Peyer's patch (tissue), 4 donors: ENCODE results near the gene KCTD13. TPM values are rescaled to one million over a fixed set of nuclear protein-coding genes. Genes with fewer than 3 reads are reported as not detected.
A peak's percentile ranks its signal among the peaks of the same experiment; 100 is the strongest.

ENCODE experiments used
- DNase-seq, 3 donors: peaks; one replicate each; pipeline ENCODE4 v3.0.0-alpha.2; 2017 to 2019
- H3K27ac ChIP-seq, 4 donors: fragments of 200-600 bp; sonication (generic); one replicate each; pipeline ENCODE4 v1.5.1; 2016 to 2019
- H3K27me3 ChIP-seq, 2 donors: fragments of 200-600 bp; sonication (generic); one replicate each; pipeline ENCODE4 v1.5.1; 2019
- H3K36me3 ChIP-seq, 3 donors: fragments of 200-600 bp; sonication (generic); one replicate each; pipeline ENCODE4 v1.5.1; 2016 to 2019
- H3K4me1 ChIP-seq, 4 donors: fragments of 200-600 bp; sonication (generic); one replicate each; pipeline ENCODE4 v1.5.1; 2016 to 2019
- H3K4me3 ChIP-seq, 4 donors: fragments of 200-600 bp; sonication (generic); 1 replicate in 3 of 4; 2 replicates in 1 of 4; pipeline ENCODE4 v1.5.1; 2016 to 2019; ENCODE audit warnings: mild to moderate bottlenecking in 1 of 4
- H3K9me3 ChIP-seq, 4 donors: fragments of 200-600 bp; sonication (generic); one replicate each; pipeline ENCODE4 v1.5.1; 2016 to 2019; ENCODE audit warnings: mild to moderate bottlenecking in 1 of 4
- POLR2A ChIP-seq, 2 donors: fragments of 450-650 bp; IDR thresholded peaks; one replicate each; pipeline ENCODE4 v1.5.1; 2017; ENCODE audit warnings: antibody characterized with exemption in 2 of 2, mild to moderate bottlenecking in 2 of 2, moderate library complexity in 2 of 2
- total RNA-seq, 4 donors: library from RNA; depleted of rRNA; stranded (reverse); fragments of >200 nt; gene quantifications; one replicate each; pipeline ENCODE4 v1.1.0, GENCODE V29; 2016
- TF ChIP-seq, protein P1 (sequence below), 6 experiments: fragments of 450-650 bp in 4 of 6; fragments of 200-600 bp in 2 of 6; sonication (generic) in 1 of 6; IDR thresholded peaks; one replicate each; pipeline ENCODE4 v1.5.1; 2017 to 2019; ENCODE audit warnings: antibody characterized with exemption in 6 of 6, mild to moderate bottlenecking in 3 of 6, moderate library complexity in 1 of 6

Gene KCTD13
- total RNA-seq, 4 donors from 2014 or later = 38.8 to 98.1 (median 48.7) TPM

DNA sequence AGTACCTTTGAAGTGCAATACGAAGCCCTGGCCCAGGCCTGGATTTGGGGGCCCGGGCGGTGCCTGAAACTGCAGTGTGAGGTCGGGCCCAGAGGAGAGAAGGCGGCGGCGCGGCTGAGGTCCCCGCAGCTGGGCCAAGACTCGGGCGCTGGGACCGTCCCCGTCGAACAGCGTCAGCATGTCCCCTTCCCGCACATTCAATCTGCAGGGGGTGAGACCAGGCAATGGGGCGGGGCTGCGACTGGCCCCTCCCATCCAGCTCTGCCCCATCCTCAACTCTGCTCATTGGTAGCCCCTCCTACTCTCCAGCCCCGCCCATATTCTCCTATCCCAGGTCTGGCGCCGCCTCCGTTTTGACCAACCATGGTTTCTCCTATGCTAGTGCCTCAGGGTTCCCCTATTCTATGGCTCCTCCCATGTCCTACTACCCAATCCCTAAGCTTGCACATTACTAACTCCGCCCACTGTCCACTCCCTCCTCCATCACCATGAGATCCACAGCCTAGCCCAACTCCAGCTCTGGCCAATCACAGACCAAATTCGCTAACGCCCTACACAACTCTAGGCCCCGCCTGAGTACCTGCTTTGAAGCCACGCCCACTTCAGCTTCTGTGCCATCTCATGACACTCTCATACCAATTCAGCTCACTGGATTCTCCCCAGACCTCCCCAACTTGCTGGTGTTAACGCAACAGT lies 48.6 kb downstream of the KCTD13 start:
- peaks cover 0 to 5% (median 2%) of the 10 kb centered on the region in 4 donors for H3K4me1 ChIP-seq
- TF ChIP-seq, protein P1, sequence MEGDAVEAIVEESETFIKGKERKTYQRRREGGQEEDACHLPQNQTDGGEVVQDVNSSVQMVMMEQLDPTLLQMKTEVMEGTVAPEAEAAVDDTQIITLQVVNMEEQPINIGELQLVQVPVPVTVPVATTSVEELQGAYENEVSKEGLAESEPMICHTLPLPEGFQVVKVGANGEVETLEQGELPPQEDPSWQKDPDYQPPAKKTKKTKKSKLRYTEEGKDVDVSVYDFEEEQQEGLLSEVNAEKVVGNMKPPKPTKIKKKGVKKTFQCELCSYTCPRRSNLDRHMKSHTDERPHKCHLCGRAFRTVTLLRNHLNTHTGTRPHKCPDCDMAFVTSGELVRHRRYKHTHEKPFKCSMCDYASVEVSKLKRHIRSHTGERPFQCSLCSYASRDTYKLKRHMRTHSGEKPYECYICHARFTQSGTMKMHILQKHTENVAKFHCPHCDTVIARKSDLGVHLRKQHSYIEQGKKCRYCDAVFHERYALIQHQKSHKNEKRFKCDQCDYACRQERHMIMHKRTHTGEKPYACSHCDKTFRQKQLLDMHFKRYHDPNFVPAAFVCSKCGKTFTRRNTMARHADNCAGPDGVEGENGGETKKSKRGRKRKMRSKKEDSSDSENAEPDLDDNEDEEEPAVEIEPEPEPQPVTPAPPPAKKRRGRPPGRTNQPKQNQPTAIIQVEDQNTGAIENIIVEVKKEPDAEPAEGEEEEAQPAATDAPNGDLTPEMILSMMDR (IDR thresholded peaks at IDR 0.05) = no peak
- no peak for TF ChIP-seq POLR2A (IDR thresholded peaks at IDR 0.05)
- no peaks in the 10 kb centered on the region for H3K9me3 ChIP-seq
- no peak overlapping the region for H3K4me3 ChIP-seq
- DNase-seq = no peak
- H3K27ac ChIP-seq = no peak overlapping the region
- no peaks in the 10 kb centered on the region for H3K36me3 ChIP-seq
- peaks cover 0 to 9% of the 10 kb centered on the region in 2 donors for H3K27me3 ChIP-seq

DNA sequence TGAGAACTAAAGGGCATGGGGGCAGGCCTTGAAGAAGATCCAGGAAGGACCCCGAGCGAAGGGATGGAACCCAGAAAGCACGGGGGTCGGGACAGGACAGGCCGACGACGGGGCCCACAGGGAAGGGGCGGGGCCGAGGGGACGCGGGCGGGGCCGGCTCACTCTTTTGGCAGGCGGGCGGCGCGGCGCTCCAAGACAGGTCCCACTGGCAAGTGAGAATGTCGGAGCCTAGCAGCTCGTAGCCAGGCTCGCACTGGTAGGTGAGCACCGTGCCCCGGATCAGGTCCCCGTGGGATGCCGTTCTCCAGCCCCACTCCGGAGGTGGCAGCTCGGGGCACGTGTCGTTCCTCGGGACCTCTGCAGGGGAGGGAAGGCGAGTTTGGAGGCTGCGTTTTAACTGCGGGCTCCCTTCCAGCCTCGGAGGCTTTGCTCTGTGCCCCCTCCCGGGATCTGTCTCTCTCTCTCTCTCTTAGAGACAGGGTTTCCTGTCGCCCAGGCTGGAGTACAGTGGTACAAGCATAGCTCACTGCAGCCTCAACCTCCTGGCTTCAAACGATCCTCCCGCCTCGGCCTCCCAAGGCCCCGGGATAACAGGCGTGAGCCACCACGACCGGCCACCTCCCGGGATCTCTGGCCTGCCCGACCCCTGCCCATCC lies 49.3 kb downstream of the KCTD13 start:
- TF ChIP-seq, protein P1 (IDR thresholded peaks at IDR 0.05) = no peak
- TF ChIP-seq POLR2A (IDR thresholded peaks at IDR 0.05) = no peak
- peak overlapping the region in 3 of 4 donors; percentile 15 to 36 (median 29) for H3K4me3 ChIP-seq
- peaks cover 0 to 9% of the 10 kb centered on the region in 2 donors for H3K27me3 ChIP-seq
- H3K4me1 ChIP-seq = peaks cover 0 to 5% (median 2%) of the 10 kb centered on the region in 4 donors
- no peak overlapping the region for H3K27ac ChIP-seq
- no peaks in the 10 kb centered on the region for H3K36me3 ChIP-seq
- H3K9me3 ChIP-seq = no peaks in the 10 kb centered on the region
- peak in 1 of 3 donors; percentile 26 for DNase-seq

DNA sequence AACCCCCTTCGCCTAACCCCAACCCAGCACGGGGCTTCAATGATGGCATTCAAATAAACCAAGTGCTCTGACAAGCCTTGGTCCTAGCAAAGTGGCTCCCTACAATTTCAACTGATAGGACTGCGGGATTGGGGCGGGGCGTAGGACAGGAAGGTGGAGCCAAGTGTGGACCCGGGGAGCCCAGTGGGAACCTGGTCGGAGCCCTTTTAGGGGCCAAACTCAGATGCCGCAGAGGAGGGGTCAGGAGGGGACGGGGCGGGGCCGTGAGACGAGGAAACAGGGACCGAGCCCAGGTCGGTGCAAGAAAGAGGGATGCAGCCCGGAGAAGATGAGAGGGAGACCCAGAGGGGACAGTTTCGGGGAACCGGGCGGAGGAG lies 49.8 kb downstream of the KCTD13 start:
- H3K9me3 ChIP-seq = no peaks in the 10 kb centered on the region
- TF ChIP-seq POLR2A (IDR thresholded peaks at IDR 0.05) = no peak
- TF ChIP-seq, protein P1 (IDR thresholded peaks at IDR 0.05) = no peak
- H3K4me1 ChIP-seq = peaks cover 0 to 5% (median 2%) of the 10 kb centered on the region in 4 donors
- peaks cover 0 to 9% of the 10 kb centered on the region in 2 donors for H3K27me3 ChIP-seq
- H3K27ac ChIP-seq = no peak overlapping the region
- no peaks in the 10 kb centered on the region for H3K36me3 ChIP-seq
- H3K4me3 ChIP-seq = peak overlapping the region in 3 of 4 donors; percentile 15 to 36 (median 29)
- no peak for DNase-seq

DNA sequence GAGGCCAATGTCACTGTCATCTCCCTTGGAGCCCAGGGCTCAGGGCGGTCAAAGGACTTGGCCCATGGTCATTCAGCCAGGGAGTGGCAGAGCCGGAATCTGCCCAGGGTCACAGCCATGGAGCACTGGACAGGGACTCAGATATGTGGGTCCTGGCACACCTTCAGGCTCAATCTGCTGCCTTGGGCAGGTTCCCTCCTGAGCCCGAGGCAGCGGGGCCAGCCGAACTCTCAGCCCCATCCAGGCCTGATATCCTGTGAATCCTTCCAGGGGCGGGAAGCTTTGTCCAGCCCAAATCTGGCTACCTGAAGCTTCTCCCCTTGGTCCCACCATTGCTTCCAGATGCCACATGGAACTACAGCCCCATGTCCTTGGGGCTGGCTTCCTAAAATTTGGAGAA lies 50.8 kb downstream of the KCTD13 start:
- Histone ChIP-seq H3K9me3 (no peaks in the 10 kb centered on the region), H3K4me3 (no peak overlapping the region), H3K27ac (no peak overlapping the region), H3K36me3 (no peaks in the 10 kb centered on the region), H3K4me1 (peaks cover 0 to 5% (median 2%) of the 10 kb centered on the region in 4 donors), H3K27me3 (peaks cover 0 to 9% of the 10 kb centered on the region in 2 donors)
- DNase-seq = no peak
- TF ChIP-seq, protein P1 (IDR thresholded peaks at IDR 0.05) = no peak
- TF ChIP-seq POLR2A (IDR thresholded peaks at IDR 0.05) = no peak

DNA sequence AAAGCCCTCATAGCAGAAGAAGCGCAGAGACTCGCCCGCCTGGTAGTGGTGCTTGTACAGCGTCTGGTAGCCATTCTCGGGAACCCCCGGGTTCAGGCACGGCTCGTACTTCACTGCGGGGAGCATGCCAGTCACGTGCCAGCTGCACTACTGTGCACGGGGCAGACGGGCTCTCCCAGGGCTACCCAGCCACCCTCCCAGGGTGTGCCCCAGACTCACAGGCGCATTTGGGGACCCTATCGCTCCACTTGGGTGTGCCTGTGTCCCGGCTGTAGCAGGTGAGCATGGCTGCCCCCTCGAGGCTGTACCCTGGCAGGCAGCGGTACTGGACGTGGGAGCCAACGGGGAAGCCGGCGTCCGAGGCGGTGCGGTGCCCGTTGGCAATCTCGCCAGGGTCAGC lies 52.7 kb downstream of the KCTD13 start:
- Histone ChIP-seq H3K27ac (no peak overlapping the region), H3K4me3 (no peak overlapping the region), H3K4me1 (peaks cover 0 to 5% (median 2%) of the 10 kb centered on the region in 4 donors), H3K9me3 (no peaks in the 10 kb centered on the region), H3K36me3 (no peaks in the 10 kb centered on the region), H3K27me3 (peaks cover 0 to 9% of the 10 kb centered on the region in 2 donors)
- no peak for DNase-seq
- TF ChIP-seq, protein P1 (IDR thresholded peaks at IDR 0.05) = no peak
- no peak for TF ChIP-seq POLR2A (IDR thresholded peaks at IDR 0.05)
